Activated CD8-positive, alpha-beta memory T cell treated with anti-CD3 and anti-CD28 coated beads, Interleukin-2, amount 10 ng/mL, durations not matched to agents 7 days and 5 days (primary cell): ENCODE measurements around the gene SLC35F4. TPM values are rescaled to one million over a fixed set of nuclear protein-coding genes. Genes with fewer than 3 reads are reported as not detected.
A peak's percentile ranks its signal among the peaks of the same experiment; 100 is the strongest.

Experiments used
- ATAC-seq: fragments of 150-1000 bp; cut with Tn5 transposase; one replicate; pipeline ENCODE4 v1.10.0; 2021; ENCODE audit warnings: moderate library complexity
- CTCF ChIA-PET: fragments of 350-600 bp; sonication (Branson Sonifier 250); formaldehyde crosslinking; loops from one replicate; lab custom pipeline; 2021; ENCODE audit warnings: antibody characterized with exemption; lab: Charles Lee
- DNase-seq: peaks from one replicate; pipeline ENCODE4 v3.0.0-alpha.2; 2020
- H3K27ac Mint-ChIP-seq: one replicate; pipeline ENCODE4 v1.8.0; 2021; ENCODE audit warnings: mild to moderate bottlenecking, mixed read lengths
- H3K27me3 Mint-ChIP-seq: one replicate; pipeline ENCODE4 v1.8.0; 2021; ENCODE audit warnings: mixed read lengths
- H3K36me3 Mint-ChIP-seq: one replicate; pipeline ENCODE4 v1.8.0; 2021; ENCODE audit warnings: mild to moderate bottlenecking, mixed read lengths
- H3K4me1 Mint-ChIP-seq: one replicate; pipeline ENCODE4 v1.8.0; 2021; ENCODE audit warnings: mixed read lengths
- H3K4me3 Mint-ChIP-seq: one replicate; pipeline ENCODE4 v1.8.0; 2021; ENCODE audit warnings: mild to moderate bottlenecking, moderate library complexity, mixed read lengths
- H3K9me3 Mint-ChIP-seq: one replicate; pipeline ENCODE4 v1.8.0; 2022; ENCODE audit warnings: low read depth, mixed read lengths
- total RNA-seq, 2 experiments: library from RNA; stranded (reverse); gene quantifications; one replicate each; pipeline ENCODE4 v1.2.3, GENCODE V29; 2021

The SLC35F4 gene
- total RNA-seq, 2 experiments from 2014 or later, result not detected

GRCh38 chr14:57845316-57845715, 20.6 kb downstream of the SLC35F4 start:
- CTCF ChIA-PET, result no interaction called here
- H3K36me3 Mint-ChIP-seq, result no peaks in the 10 kb centered on the region
- H3K4me3 Mint-ChIP-seq, result no peak overlapping the region
- H3K4me1 Mint-ChIP-seq, result no peaks in the 10 kb centered on the region
- no peak overlapping the region for H3K27ac Mint-ChIP-seq
- no peaks in the 10 kb centered on the region for H3K27me3 Mint-ChIP-seq
- no peak for DNase-seq
- H3K9me3 Mint-ChIP-seq, result no peaks in the 10 kb centered on the region
- no peak for ATAC-seq

- Mint-ChIP-seq H3K36me3 (no peaks in the 10 kb centered on the region), H3K27ac (no peak overlapping the region), H3K9me3 (no peaks in the 10 kb centered on the region), H3K27me3 (no peaks in the 10 kb centered on the region), H3K4me1 (no peaks in the 10 kb centered on the region), H3K4me3 (no peak overlapping the region)
- CTCF ChIA-PET, result no interaction called here
- ATAC-seq (no peak), DNase-seq (no peak)
Observed at GRCh38 chr14:57837267-57837666, 28.6 kb downstream of the SLC35F4 start.

- Mint-ChIP-seq H3K27me3 (no peaks in the 10 kb centered on the region), H3K9me3 (no peaks in the 10 kb centered on the region), H3K4me1 (no peaks in the 10 kb centered on the region), H3K27ac (no peak overlapping the region), H3K36me3 (no peaks in the 10 kb centered on the region), H3K4me3 (no peak overlapping the region)
- CTCF ChIA-PET, result no interaction called here
- ATAC-seq (no peak), DNase-seq (no peak)
Observed at GRCh38 chr14:57835766-57836165, 30.1 kb downstream of the SLC35F4 start.

GRCh38 chr14:57834961-57835360, 30.9 kb downstream of the SLC35F4 start:
- ATAC-seq, result no peak
- Mint-ChIP-seq H3K27me3 (no peaks in the 10 kb centered on the region), H3K4me1 (no peaks in the 10 kb centered on the region), H3K4me3 (no peak overlapping the region), H3K36me3 (no peaks in the 10 kb centered on the region), H3K9me3 (no peaks in the 10 kb centered on the region), H3K27ac (no peak overlapping the region)
- no peak for DNase-seq
- CTCF ChIA-PET, result no interaction called here

- no peaks in the 10 kb centered on the region for H3K27me3 Mint-ChIP-seq
- DNase-seq, result no peak
- H3K27ac Mint-ChIP-seq, result no peak overlapping the region
- no peaks in the 10 kb centered on the region for H3K36me3 Mint-ChIP-seq
- no peak for ATAC-seq
- H3K4me3 Mint-ChIP-seq, result no peak overlapping the region
- CTCF ChIA-PET, result no interaction called here
- H3K4me1 Mint-ChIP-seq, result no peaks in the 10 kb centered on the region
- peaks cover 3% of the 10 kb centered on the region for H3K9me3 Mint-ChIP-seq
Observed at GRCh38 chr14:57834001-57834598, 31.8 kb downstream of the SLC35F4 start.

GRCh38 chr14:57833323-57833722, 32.6 kb downstream of the SLC35F4 start:
- H3K4me3 Mint-ChIP-seq, result no peak overlapping the region
- H3K27me3 Mint-ChIP-seq, result no peaks in the 10 kb centered on the region
- H3K4me1 Mint-ChIP-seq, result no peaks in the 10 kb centered on the region
- ATAC-seq, result no peak
- H3K36me3 Mint-ChIP-seq, result no peaks in the 10 kb centered on the region
- H3K27ac Mint-ChIP-seq, result no peak overlapping the region
- peaks cover 3% of the 10 kb centered on the region for H3K9me3 Mint-ChIP-seq
- DNase-seq, result no peak
- CTCF ChIA-PET, result no interaction called here

- Mint-ChIP-seq H3K27me3 (no peaks in the 10 kb centered on the region), H3K4me3 (no peak overlapping the region), H3K36me3 (no peaks in the 10 kb centered on the region), H3K9me3 (peaks cover 3% of the 10 kb centered on the region), H3K4me1 (no peaks in the 10 kb centered on the region), H3K27ac (no peak overlapping the region)
- DNase-seq, result no peak
- no peak for ATAC-seq
- CTCF ChIA-PET, result no interaction called here
Observed at GRCh38 chr14:57831981-57832380, 33.9 kb downstream of the SLC35F4 start.

- Mint-ChIP-seq H3K27me3 (no peaks in the 10 kb centered on the region), H3K36me3 (no peaks in the 10 kb centered on the region), H3K4me1 (no peaks in the 10 kb centered on the region), H3K4me3 (no peak overlapping the region), H3K27ac (no peak overlapping the region), H3K9me3 (peaks cover 3% of the 10 kb centered on the region)
- ATAC-seq (no peak), DNase-seq (no peak)
- CTCF ChIA-PET, result no interaction called here
Observed at GRCh38 chr14:57828713-57829112, 37.2 kb downstream of the SLC35F4 start.

- no peak overlapping the region for H3K27ac Mint-ChIP-seq
- no peaks in the 10 kb centered on the region for H3K9me3 Mint-ChIP-seq
- DNase-seq (no peak), ATAC-seq (no peak)
- CTCF ChIA-PET, result no interaction called here
- H3K27me3 Mint-ChIP-seq, result no peaks in the 10 kb centered on the region
- H3K4me3 Mint-ChIP-seq, result no peak overlapping the region
- no peaks in the 10 kb centered on the region for H3K36me3 Mint-ChIP-seq
- no peaks in the 10 kb centered on the region for H3K4me1 Mint-ChIP-seq
Observed at GRCh38 chr14:57823015-57823660, 42.8 kb downstream of the SLC35F4 start.

GRCh38 chr14:57822081-57822480, 43.8 kb downstream of the SLC35F4 start:
- ATAC-seq (no peak), DNase-seq (no peak)
- Mint-ChIP-seq H3K36me3 (no peaks in the 10 kb centered on the region), H3K4me3 (no peak overlapping the region), H3K4me1 (no peaks in the 10 kb centered on the region), H3K27me3 (no peaks in the 10 kb centered on the region), H3K27ac (no peak overlapping the region), H3K9me3 (no peaks in the 10 kb centered on the region)
- CTCF ChIA-PET, result no interaction called here

- H3K4me1 Mint-ChIP-seq, result peaks cover 2% of the 10 kb centered on the region
- CTCF ChIA-PET, result no interaction called here
- no peaks in the 10 kb centered on the region for H3K27me3 Mint-ChIP-seq
- H3K27ac Mint-ChIP-seq, result no peak overlapping the region
- no peak for ATAC-seq
- H3K36me3 Mint-ChIP-seq, result no peaks in the 10 kb centered on the region
- no peak for DNase-seq
- H3K9me3 Mint-ChIP-seq, result no peaks in the 10 kb centered on the region
- no peak overlapping the region for H3K4me3 Mint-ChIP-seq
Observed at GRCh38 chr14:57820581-57820980, 45.3 kb downstream of the SLC35F4 start.

GRCh38 chr14:57818511-57818910, 47.4 kb downstream of the SLC35F4 start:
- Mint-ChIP-seq H3K4me3 (no peak overlapping the region), H3K9me3 (no peaks in the 10 kb centered on the region), H3K36me3 (no peaks in the 10 kb centered on the region), H3K27me3 (no peaks in the 10 kb centered on the region), H3K27ac (no peak overlapping the region), H3K4me1 (peaks cover 2% of the 10 kb centered on the region)
- CTCF ChIA-PET, result no interaction called here
- ATAC-seq (no peak), DNase-seq (no peak)

- Mint-ChIP-seq H3K4me1 (peaks cover 2% of the 10 kb centered on the region), H3K27ac (no peak overlapping the region), H3K4me3 (no peak overlapping the region), H3K27me3 (no peaks in the 10 kb centered on the region), H3K9me3 (no peaks in the 10 kb centered on the region), H3K36me3 (no peaks in the 10 kb centered on the region)
- ATAC-seq (peak; percentile 33), DNase-seq (no peak)
- CTCF ChIA-PET, result no interaction called here
Observed at GRCh38 chr14:57816568-57817284, 49.2 kb downstream of the SLC35F4 start.

GRCh38 chr14:57814726-57815125, 51.2 kb downstream of the SLC35F4 start:
- ATAC-seq (no peak), DNase-seq (no peak)
- no peak overlapping the region for H3K27ac Mint-ChIP-seq
- H3K9me3 Mint-ChIP-seq, result no peaks in the 10 kb centered on the region
- H3K36me3 Mint-ChIP-seq, result no peaks in the 10 kb centered on the region
- no peaks in the 10 kb centered on the region for H3K27me3 Mint-ChIP-seq
- CTCF ChIA-PET, result no interaction called here
- peaks cover 2% of the 10 kb centered on the region for H3K4me1 Mint-ChIP-seq
- no peak overlapping the region for H3K4me3 Mint-ChIP-seq
